Activated CD8-positive, alpha-beta memory T cell treated with anti-CD3 and anti-CD28 coated beads, Interleukin-2, amount 50 U/mL, for 4 hours (primary cell): ENCODE results near the gene CACNA2D3.

Experiments used
- DNase-seq: peaks from one replicate; pipeline ENCODE4 v3.0.0-alpha.2; 2020

CACNA2D3 gene

GRCh38 chr3:54127499-54128056 lies 5.2 kb downstream of the CACNA2D3 start:
- no peak for DNase-seq

GRCh38 chr3:54131026-54131605 lies 8.8 kb downstream of the CACNA2D3 start:
- DNase-seq, result no peak

GRCh38 chr3:54131890-54132289 lies 9.5 kb downstream of the CACNA2D3 start:
- no peak for DNase-seq

- no peak for DNase-seq
Measured at GRCh38 chr3:54132685-54133084, 10.3 kb downstream of the CACNA2D3 start.

GRCh38 chr3:54133196-54133595 lies 10.8 kb downstream of the CACNA2D3 start:
- no peak for DNase-seq

GRCh38 chr3:54134155-54134554 lies 11.8 kb downstream of the CACNA2D3 start:
- no peak for DNase-seq

- DNase-seq, result no peak
Measured at GRCh38 chr3:54134713-54135112, 12.4 kb downstream of the CACNA2D3 start.

- no peak for DNase-seq
Measured at GRCh38 chr3:54137311-54137710, 15.0 kb downstream of the CACNA2D3 start.

GRCh38 chr3:54138937-54139547 lies 16.7 kb downstream of the CACNA2D3 start:
- no peak for DNase-seq

GRCh38 chr3:54139630-54140029 lies 17.3 kb downstream of the CACNA2D3 start:
- no peak for DNase-seq

- no peak for DNase-seq
Measured at GRCh38 chr3:54144284-54144683, 21.9 kb downstream of the CACNA2D3 start.

GRCh38 chr3:54146506-54147239 lies 24.3 kb downstream of the CACNA2D3 start:
- DNase-seq, result no peak

GRCh38 chr3:54150864-54151467 lies 28.6 kb downstream of the CACNA2D3 start:
- DNase-seq, result no peak

GRCh38 chr3:54153477-54153876 lies 31.1 kb downstream of the CACNA2D3 start:
- no peak for DNase-seq

- DNase-seq, result no peak
Measured at GRCh38 chr3:54157860-54158259, 35.5 kb downstream of the CACNA2D3 start.

- DNase-seq, result no peak
Measured at GRCh38 chr3:54159917-54160316, 37.6 kb downstream of the CACNA2D3 start.

- no peak for DNase-seq
Measured at GRCh38 chr3:54163441-54163840, 41.1 kb downstream of the CACNA2D3 start.

- no peak for DNase-seq
Measured at GRCh38 chr3:54164192-54164975, 42.0 kb downstream of the CACNA2D3 start.

GRCh38 chr3:54165865-54166264 lies 43.5 kb downstream of the CACNA2D3 start:
- no peak for DNase-seq

GRCh38 chr3:54167999-54168398 lies 45.6 kb downstream of the CACNA2D3 start:
- no peak for DNase-seq

- no peak for DNase-seq
Measured at GRCh38 chr3:54168451-54168850, 46.1 kb downstream of the CACNA2D3 start.

GRCh38 chr3:54169524-54169923 lies 47.2 kb downstream of the CACNA2D3 start:
- DNase-seq, result no peak

GRCh38 chr3:54171509-54171908 lies 49.2 kb downstream of the CACNA2D3 start:
- no peak for DNase-seq
